ENCODE data around the gene TBL1X.

- TF ChIP-seq CTCF (IDR thresholded peaks at IDR 0.05) (no peak), POLR2A (IDR thresholded peaks at IDR 0.05) (no peak)
Measured at GRCh38 chrX:9529223-9529622, 64.4 kb downstream of the TBL1X start.
